HepG2 (cell line): Measurements from ENCODE around the gene ALKBH2. TPM values are rescaled to one million over a fixed set of nuclear protein-coding genes. Genes with fewer than 3 reads are reported as not detected.

Source experiments
- ATF6 ChIP-seq: sonication (generic); formaldehyde crosslinking; conservative IDR thresholded peaks from 2 replicates; pipeline ENCODE4 v1.4.0; 2020; ENCODE audit warnings: missing genetic modification reagents
- CENPX ChIP-seq: sonication (generic); formaldehyde crosslinking; IDR thresholded peaks from 2 replicates; pipeline ENCODE4 v1.9.0; 2021; ENCODE audit warnings: mild to moderate bottlenecking, missing genetic modification reagents, moderate library complexity
- FOXO4 ChIP-seq: sonication (generic); formaldehyde crosslinking; conservative IDR thresholded peaks from 2 replicates; pipeline ENCODE4 v1.8.1; 2023; ENCODE audit warnings: missing genetic modification reagents
- IKZF5 ChIP-seq: IDR thresholded peaks from 2 replicates; pipeline ENCODE4 v1.6.1; 2018; ENCODE audit warnings: missing genetic modification reagents, mild to moderate bottlenecking, missing compliant biosample characterization
- KLF12 ChIP-seq: sonication (generic); formaldehyde crosslinking; IDR thresholded peaks from 2 replicates; pipeline ENCODE4 v1.4.0; 2020; ENCODE audit warnings: missing genetic modification reagents, borderline replicate concordance
- MNT ChIP-seq: fragments of 450-650 bp; IDR thresholded peaks from 2 replicates; pipeline ENCODE4 v1.6.1; 2016
- MTERF4 ChIP-seq: sonication (generic); formaldehyde crosslinking; IDR thresholded peaks from 2 replicates; pipeline ENCODE4 v1.8.0; 2023; ENCODE audit warnings: mild to moderate bottlenecking, missing genetic modification reagents
- PRPF4 ChIP-seq: fragments of 200-400 bp; formaldehyde crosslinking; IDR thresholded peaks from 2 replicates; pipeline ENCODE4 v1.6.1; 2016; ENCODE audit warnings: low read length, low read depth; ENCODE audit not compliant: poor library complexity, severe bottlenecking
- SP1 ChIP-seq, 2 experiments: fragments of 450-650 bp in 1 of 2; sonication (generic) in 1 of 2; formaldehyde crosslinking in 1 of 2; IDR thresholded peaks; 2 replicates each; pipeline versions ENCODE4 v1.4.0 to v1.6.1; 2016 to 2020; ENCODE audit warnings: missing genetic modification reagents in 1 of 2
- TFDP1 ChIP-seq: IDR thresholded peaks from 2 replicates; pipeline ENCODE4 v1.6.1; 2016; ENCODE audit warnings: missing compliant biosample characterization, missing genetic modification reagents, borderline replicate concordance
- USF2 ChIP-seq, 2 experiments: sonication (generic) in 1 of 2; formaldehyde crosslinking in 1 of 2; IDR thresholded peaks; 2 replicates each; pipeline versions ENCODE4 v1.5.1 to v1.6.1; 2011 to 2020; ENCODE audit warnings: borderline replicate concordance in 1 of 2, low read depth in 1 of 2, low read length in 1 of 2, mild to moderate bottlenecking in 1 of 2, missing genetic modification reagents in 1 of 2, moderate library complexity in 1 of 2
- ZGPAT ChIP-seq: IDR thresholded peaks from 2 replicates; pipeline ENCODE4 v1.6.1; 2016; ENCODE audit warnings: mild to moderate bottlenecking
- ZNF354B ChIP-seq: sonication (generic); formaldehyde crosslinking; IDR thresholded peaks from 2 replicates; pipeline ENCODE4 v1.8.0; 2022; ENCODE audit warnings: mild to moderate bottlenecking, missing genetic modification reagents
- polyA plus RNA-seq, 8 experiments: library from polyadenylated mRNA; depleted of rRNA in 3 of 8; stranded (reverse) in 7 of 8; unstranded in 1 of 8; fragments of >200 nt; fragmentation: Illumina TruSeq in 4 of 8; extraction: Trizol in 4 of 8; gene quantifications; 2 replicates each; pipeline versions ENCODE4 v1.2.1 to v1.2.3, GENCODE V29; 2011 to 2016; ENCODE audit warnings: low read depth in 4 of 8, missing spikeins in 1 of 8, mixed read lengths in 1 of 8; ENCODE audit not compliant: insufficient read depth in 1 of 8
- total RNA-seq, 5 experiments: library from RNA; depleted of rRNA; stranded (reverse); fragments of >200 nt; fragmentation: Illumina TruSeq; extraction: Trizol; gene quantifications; 2 replicates each; pipeline ENCODE4 v1.2.3, GENCODE V29; 2016; ENCODE audit warnings: low read depth in 1 of 5

ALKBH2 gene
- total and polyA plus RNA-seq, 2 of the 13 experiments (the other 11 are each of a cell fraction or from before 2014, with no cell fraction given), result 21.0 to 40.5 TPM

- TF ChIP-seq MNT, result peak; percentile 83
- peak; percentile 90; the same call in 1 of the 2 replicates for TF ChIP-seq ZNF354B (CRISPR knock-in tag)
- no peak for TF ChIP-seq PRPF4
- TF ChIP-seq MTERF4 (CRISPR knock-in tag), result peak; percentile 89; the same call in 1 of the 2 replicates
- no peak; the same call in 1 of the 2 replicates for TF ChIP-seq ATF6 (CRISPR knock-in tag)
- TF ChIP-seq IKZF5 (CRISPR knock-in tag), result peak; percentile 90
- no peak for TF ChIP-seq CENPX
- no peak for TF ChIP-seq KLF12 (CRISPR knock-in tag)
- peak; percentile 99 for TF ChIP-seq TFDP1
- no peak for TF ChIP-seq SP1 (IDR thresholded peaks at IDR 0.05)
- TF ChIP-seq SP1 (CRISPR knock-in tag; IDR thresholded peaks at IDR 0.05), result peak; percentile 58; the same call in 1 of the 2 replicates
- peak; percentile 90 for TF ChIP-seq ZGPAT (CRISPR knock-in tag)
- no peak for TF ChIP-seq USF2 (IDR thresholded peaks at IDR 0.05; ENCODE audit: low read depth, low read length)
- TF ChIP-seq USF2 (CRISPR knock-in tag; IDR thresholded peaks at IDR 0.05; ENCODE audit: borderline replicate concordance), result peak; percentile 53; the same call in 1 of the 2 replicates
- TF ChIP-seq FOXO4 (CRISPR knock-in tag), result 0 out of 2 replicates have a peak, but pooled peaks have one; percentile 20
These were observed at the start of gene ALKBH2 (continued) for GRCh38 chr12:109093022-109093918.
